Measurements from ENCODE around the gene SPTLC2. TPM values are rescaled to one million over a fixed set of nuclear protein-coding genes. Genes with fewer than 3 reads are reported as not detected.

Gene SPTLC2
- total RNA-seq, 1 experiment from 2014 or later = 18.8 TPM

DNA sequence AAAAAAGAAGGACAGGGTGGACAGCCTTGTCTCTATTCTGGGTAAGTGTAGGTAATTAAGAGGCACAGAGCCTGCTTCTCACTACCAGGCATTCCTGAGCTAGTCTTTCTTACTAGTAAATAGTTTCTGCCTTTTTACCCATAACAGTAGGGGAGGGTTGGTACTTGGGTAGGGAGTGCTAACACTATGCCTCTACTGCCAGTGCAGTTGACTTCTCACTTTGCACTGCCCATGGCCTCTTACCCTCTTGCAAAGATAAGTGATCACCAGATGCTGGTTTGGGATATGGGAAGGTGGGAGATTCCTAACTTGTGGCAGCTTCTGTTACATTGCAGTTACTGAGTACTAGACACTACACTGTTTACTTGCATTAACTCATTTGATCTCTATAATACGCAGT, 146.9 kb downstream of the SPTLC2 start:
- DNase-seq (ENCODE audit: low read depth) = no peak

DNA sequence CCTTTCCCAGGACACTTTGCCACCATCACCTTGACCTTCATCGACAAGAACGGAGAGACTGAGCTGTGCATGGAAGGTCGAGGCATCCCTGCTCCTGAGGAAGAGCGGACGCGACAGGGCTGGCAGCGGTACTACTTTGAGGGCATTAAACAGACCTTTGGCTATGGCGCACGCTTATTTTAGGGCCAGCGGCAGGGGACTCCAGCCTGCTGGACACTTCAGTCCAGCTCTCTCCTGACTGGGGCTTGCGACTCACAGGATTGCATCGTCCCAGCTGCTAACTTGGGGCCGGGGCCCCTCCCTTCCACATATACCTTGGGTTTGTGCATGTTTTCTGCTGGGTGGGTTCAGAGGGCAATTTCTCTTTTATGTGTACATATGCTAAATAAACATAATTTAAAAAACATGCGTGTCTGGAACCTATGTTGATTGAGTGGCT, 147.4 kb downstream of the SPTLC2 start:
- no peak for DNase-seq (ENCODE audit: low read depth)

DNA sequence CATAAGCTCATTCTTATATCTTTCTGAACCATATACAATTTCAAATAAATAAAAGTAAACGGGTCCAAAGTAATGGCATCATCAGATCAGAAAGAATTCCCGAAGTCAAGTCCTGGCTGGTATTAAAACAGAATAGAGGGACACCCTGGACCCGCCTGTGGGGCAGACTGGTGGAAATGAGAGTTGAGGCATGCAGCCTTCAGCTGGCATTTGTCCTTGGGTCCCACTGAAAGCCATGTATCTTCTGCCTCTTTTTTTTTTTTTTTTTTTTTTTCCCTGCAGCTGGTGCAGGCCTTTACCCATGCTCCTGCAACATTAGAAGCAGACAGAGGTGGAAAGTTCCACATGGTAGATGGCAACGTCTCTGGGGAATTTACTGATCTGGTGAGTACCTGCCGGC, 148.6 kb downstream of the SPTLC2 start:
- no peak for DNase-seq (ENCODE audit: low read depth)

- peak; percentile 58 for DNase-seq (ENCODE audit: low read depth)
Measured at GRCh38 chr14:77459072-77459723, 157.2 kb downstream of the SPTLC2 start.

- peak; percentile 49 for DNase-seq (ENCODE audit: low read depth)
Measured at GRCh38 chr14:77458249-77458950, 158.0 kb downstream of the SPTLC2 start.

GRCh38 chr14:77457522-77458248, 158.8 kb downstream of the SPTLC2 start, which contains the start of the genes AHSA1 and VIPAS39:
TSS of gene AHSA1 (plus strand) at chr14:77458093. CDS start at chr14:77458190, 97 bp downstream.
TSS of gene VIPAS39 (minus strand) at chr14:77457601. CDS start at chr14:77454102, 3,499 bp downstream.
- peak; percentile 99 for DNase-seq (ENCODE audit: low read depth)

- DNase-seq (ENCODE audit: low read depth) = no peak
Measured at GRCh38 chr14:77457115-77457521, 159.3 kb downstream of the SPTLC2 start.

Other genes starting within 250 kb of the SPTLC2 start
- gene TMED8, start 239.5 kb downstream of the SPTLC2 start, total RNA-seq (2014; rRNA removed; shearing (Covaris generic)) = 6.1 and 10.6 TPM in 2 replicates
- 0.59 and 1.4 TPM in 2 replicates for gene SAMD15, start 239.3 kb downstream of the SPTLC2 start, total RNA-seq (2014; rRNA removed; shearing (Covaris generic))
- not detected in 2 replicates for gene NOXRED1, start 193.1 kb downstream of the SPTLC2 start, total RNA-seq (2014; rRNA removed; shearing (Covaris generic))
- 19.4 and 21.3 TPM in 2 replicates for gene VIPAS39, start 159.0 kb downstream of the SPTLC2 start, total RNA-seq (2014; rRNA removed; shearing (Covaris generic))
- 79.3 and 133 TPM in 2 replicates for gene AHSA1, start 158.5 kb downstream of the SPTLC2 start, total RNA-seq (2014; rRNA removed; shearing (Covaris generic))
- gene ISM2, start 117.8 kb downstream of the SPTLC2 start, total RNA-seq (2014; rRNA removed; shearing (Covaris generic)) = 0.54 TPM in 1 of 2 replicates, not detected in the other
- 20.4 and 27.7 TPM in 2 replicates for gene ALKBH1, start 91.4 kb upstream of the SPTLC2 start, total RNA-seq (2014; rRNA removed; shearing (Covaris generic))
- gene SLIRP, start 91.5 kb upstream of the SPTLC2 start, total RNA-seq (2014; rRNA removed; shearing (Covaris generic)) = 332 and 421 TPM in 2 replicates
- 65.0 and 99.5 TPM in 2 replicates for gene SNW1, start 144.5 kb upstream of the SPTLC2 start, total RNA-seq (2014; rRNA removed; shearing (Covaris generic))
- gene ADCK1, start 183.5 kb upstream of the SPTLC2 start, total RNA-seq (2014; rRNA removed; shearing (Covaris generic)) = 4.9 and 5.4 TPM in 2 replicates

Data from M059J (cell line).